GM19324 (cell line): Measurements from ENCODE around the gene RSPO1.

Experiments used
- ATAC-seq: cut with Tn5 transposase; IDR thresholded peaks from one replicate; pipeline ENCODE4 v1.9.1; 2021; ENCODE audit warnings: mild to moderate bottlenecking, moderate library complexity; ENCODE audit not compliant: unreplicated experiment, low FRiP score

Gene RSPO1

DNA sequence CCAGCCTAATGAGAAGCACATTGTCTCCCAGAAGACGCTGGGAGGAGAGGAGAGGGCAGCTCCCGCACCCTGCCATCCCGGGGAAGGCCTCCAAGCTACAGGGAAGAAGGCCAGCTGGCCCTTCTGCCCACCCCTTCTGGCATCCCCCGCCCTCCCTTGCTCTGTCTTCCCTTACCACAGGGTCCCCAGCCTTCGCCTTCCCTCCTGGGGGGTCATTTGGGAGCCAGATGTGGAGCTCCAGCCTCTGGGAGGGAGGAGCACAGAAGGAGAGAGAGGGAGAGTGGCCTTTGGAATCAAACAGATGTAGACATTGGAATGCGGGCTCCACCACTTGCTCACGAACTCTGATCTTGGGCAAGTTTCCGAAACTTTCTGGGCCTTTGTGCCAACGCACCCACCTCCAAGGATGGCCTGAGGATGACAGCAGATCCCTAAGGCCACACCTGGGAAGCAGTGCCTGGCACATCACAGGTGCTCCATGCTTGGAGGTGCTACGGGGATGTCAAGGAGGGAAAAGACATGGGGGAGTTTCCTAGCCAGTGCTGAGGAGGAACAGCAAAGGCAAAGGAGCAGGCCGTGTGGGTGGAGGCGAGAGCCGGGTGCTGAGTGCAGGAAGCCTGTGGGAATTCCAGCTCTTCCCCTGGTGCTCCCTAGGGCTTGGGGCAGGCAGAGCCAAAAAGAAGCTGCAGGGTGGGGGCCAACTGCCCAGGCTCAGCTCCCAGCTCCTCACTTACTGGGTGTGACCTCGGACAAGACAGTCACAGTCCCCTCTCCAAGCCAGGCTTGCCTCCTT, 23.1 kb upstream of the RSPO1 start:
- ATAC-seq: no peak

DNA sequence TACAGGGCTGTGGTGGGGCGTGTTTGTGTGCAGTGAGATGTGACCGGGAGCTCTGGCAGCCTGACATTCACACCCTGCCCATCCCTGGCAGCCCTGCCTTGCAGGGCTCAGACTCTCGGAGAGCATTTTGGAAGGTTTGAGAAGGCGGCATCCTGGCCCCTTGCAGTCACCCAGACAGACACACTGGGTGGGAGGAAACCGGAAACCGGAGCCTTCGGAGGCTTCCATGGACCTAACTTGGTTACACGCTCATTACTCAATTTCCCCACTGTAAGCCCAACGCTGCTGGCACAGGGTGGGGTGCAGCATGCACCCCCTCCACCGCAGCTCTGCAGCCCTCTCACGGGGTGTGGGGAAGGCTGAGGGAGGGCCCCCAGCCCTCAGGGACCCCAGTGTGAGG, 22.2 kb upstream of the RSPO1 start:
- no peak for ATAC-seq

DNA sequence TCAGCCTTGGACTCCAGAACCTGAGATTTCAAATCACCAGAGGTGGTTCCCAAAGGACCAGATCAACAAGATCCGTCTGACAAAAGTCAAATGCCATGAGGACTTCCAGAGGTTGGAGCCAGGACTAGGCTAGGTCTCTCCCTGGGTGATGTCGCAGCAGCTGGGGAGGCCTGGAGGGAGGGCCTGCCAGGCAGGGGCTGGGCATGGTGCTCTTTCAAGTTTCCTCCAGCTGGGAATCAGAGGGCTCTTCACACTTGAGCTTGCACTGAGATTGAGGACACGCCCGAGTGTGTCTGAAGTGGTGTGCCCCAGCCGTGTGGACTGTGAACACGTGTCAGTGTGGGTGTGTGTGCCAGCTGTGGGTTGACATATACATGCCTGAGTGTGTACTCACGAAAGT, 21.3 kb upstream of the RSPO1 start:
- ATAC-seq: no peak

DNA sequence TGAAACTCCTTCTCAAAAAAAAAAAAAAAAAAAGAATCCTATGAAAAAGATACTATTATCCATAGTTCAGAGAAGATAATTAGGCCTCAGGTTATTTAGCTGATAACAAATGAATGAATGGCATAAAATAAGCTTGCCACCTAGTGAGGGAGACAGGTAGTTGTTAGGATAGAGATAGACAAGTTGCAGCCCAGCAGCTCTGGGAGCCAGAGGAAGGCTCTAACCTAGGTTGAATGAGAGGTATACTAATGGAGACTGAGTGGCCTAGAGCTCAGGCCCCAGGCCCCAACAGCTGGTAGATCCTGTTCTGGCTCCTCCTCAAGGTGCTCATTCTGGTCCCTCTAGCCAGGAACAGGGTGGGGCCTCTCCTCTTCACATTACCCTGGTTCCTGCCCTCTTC, 20.6 kb upstream of the RSPO1 start:
- ATAC-seq: no peak

DNA sequence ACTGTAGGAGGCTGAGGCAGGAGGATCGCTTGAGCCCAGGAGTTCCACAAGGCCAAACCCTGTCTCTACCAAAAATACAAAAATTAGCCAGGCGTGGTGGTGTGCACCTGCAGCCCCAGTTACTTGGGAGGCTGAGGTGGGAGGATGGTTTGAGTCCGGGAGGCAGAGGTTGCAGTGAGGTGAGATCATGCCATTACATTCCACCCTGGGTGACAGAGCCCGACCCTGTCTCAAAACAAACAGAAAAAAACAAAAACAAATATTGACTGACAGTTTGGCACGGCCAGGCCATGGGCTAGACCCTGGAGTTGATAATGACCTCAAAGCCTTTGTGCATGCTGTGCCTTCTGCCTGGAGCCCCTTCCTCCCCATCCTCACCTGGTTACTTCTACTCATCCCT, 19.2 kb upstream of the RSPO1 start:
- ATAC-seq: no peak

DNA sequence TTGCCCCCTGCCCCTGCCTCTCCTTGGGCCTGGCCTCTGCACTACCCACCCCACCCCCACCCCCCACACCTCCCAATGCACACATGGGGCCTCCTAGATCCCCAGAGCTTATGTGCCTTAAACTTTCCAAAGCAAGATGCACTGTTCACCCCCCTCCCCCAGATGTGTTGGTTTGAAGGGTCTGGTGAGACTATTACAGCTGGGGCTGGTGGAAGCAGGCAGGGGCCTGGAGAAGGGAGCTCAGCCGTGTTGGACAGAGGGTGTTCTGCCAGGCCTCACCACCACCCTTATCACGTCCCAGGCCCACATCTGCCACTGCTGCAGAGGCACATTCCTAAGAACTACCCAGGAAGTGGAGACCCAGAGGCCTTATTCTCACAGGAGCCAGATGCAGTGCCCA, 18.3 kb upstream of the RSPO1 start:
- no peak for ATAC-seq

DNA sequence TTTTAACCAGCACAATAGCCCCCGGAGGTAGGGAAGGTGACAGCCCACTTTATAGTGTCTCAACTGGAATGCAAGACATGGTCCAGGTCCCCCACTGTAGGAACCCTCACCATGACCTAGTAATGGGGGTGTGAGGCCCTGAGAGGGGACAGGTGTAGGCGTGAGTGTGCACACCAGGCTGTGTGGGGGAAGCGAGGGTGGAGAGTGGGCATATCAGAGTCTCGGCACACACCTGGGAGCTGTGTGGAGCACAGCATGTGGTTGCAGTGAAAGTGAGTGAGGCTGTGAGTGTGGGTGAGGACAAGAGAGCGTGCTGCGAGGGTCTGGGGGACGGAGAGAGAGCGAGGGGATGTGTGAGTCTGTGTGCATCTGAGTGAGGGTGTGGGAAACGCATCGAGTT, 17.1 kb upstream of the RSPO1 start:
- ATAC-seq: no peak

DNA sequence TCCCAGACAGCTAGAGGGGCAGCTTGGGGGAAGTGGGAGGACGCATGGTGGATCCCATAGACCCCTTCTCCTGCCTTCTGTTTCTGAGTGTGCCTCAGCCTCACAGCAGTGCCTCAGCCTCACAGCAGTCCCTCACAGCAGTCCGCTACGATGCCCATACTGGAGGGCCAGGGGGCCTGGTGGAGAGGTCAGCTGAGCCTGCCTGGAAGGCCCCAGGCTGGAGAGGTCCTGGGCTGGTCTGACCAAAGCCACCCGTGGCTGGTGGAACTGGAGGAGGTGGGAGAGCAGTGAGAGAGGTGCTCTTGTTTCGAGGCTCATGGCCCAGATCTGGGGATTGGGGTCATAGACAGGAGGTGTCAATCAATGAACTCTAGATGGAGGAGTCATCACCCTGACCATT, 16.0 kb upstream of the RSPO1 start:
- no peak for ATAC-seq

DNA sequence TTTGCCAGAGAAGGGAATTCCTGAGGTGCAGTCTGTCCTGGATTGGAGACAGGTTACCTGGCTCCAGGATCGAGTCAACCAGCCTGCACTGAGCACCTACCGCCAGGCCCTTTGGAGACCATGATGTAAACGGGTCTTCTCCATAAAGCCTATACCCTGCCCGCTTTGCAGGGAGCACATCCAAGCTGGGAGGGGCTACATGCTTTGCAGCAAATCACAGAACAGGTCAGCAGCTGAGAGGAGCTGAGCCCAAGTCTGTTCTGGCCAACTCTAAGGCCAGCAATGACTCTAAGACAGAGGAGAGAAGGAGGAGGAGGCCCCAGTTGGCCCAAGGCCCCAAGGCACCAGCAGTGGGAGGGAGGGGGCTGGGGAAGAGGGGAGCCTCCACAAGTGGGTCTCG, 15.5 kb upstream of the RSPO1 start:
- no peak for ATAC-seq

DNA sequence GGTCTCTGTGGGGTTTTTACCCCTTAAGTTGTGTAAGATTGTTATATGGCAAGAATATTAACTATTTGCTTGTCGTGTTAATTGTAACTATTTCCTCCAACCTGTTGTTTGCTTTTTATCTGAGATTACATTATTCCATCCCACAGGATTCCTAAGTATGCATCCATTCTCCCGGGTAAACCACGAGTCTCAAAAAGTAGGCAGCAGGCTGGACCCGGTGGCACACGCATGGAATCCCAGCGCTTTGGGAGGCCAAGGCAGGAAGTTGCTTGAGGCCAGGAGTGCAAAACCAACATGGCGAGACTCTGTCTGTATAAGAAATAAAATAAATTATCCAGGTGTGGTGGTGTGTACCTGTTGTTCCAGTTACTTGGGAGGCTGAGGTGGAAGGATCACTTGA, 12.6 kb upstream of the RSPO1 start:
- ATAC-seq: no peak

DNA sequence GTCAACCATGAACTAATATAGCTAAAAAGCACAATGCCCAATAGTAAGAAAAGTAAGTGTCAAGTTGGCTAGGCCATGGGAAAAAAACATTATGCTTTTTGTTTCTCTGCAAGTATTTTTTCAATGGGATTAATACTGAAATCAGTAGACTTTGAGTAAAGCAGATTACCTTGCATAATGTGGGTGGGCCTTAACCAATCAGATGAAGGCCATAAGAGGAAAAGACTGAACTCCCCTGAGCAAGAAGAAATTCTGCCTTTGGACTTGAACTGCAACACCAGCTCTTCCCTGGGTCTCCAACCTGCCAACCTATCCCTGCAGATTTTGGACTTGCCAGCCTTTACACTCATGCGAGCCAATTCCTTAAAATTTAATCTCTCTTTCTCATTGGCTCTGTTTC, 6.4 kb upstream of the RSPO1 start:
- no peak for ATAC-seq

DNA sequence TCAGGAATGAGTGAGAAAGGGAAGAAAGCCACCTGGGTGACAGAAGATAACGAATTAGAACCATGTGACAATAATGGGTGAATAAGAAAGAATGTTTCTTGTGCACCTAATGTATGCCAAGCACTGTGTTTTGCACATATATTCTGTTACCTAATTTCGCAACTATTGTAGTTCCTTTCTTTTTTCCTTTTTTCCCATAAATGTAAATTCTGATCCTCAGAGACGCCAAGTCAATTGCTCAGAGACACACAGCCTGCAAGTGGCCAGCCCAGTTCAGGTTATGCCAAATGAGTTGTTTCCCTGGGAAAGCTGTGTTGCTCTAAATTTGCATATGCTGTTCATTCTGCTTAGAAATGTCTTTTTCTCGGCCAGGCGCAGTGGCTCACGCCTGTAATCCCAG, 1.7 kb upstream of the RSPO1 start:
- ATAC-seq: no peak

DNA sequence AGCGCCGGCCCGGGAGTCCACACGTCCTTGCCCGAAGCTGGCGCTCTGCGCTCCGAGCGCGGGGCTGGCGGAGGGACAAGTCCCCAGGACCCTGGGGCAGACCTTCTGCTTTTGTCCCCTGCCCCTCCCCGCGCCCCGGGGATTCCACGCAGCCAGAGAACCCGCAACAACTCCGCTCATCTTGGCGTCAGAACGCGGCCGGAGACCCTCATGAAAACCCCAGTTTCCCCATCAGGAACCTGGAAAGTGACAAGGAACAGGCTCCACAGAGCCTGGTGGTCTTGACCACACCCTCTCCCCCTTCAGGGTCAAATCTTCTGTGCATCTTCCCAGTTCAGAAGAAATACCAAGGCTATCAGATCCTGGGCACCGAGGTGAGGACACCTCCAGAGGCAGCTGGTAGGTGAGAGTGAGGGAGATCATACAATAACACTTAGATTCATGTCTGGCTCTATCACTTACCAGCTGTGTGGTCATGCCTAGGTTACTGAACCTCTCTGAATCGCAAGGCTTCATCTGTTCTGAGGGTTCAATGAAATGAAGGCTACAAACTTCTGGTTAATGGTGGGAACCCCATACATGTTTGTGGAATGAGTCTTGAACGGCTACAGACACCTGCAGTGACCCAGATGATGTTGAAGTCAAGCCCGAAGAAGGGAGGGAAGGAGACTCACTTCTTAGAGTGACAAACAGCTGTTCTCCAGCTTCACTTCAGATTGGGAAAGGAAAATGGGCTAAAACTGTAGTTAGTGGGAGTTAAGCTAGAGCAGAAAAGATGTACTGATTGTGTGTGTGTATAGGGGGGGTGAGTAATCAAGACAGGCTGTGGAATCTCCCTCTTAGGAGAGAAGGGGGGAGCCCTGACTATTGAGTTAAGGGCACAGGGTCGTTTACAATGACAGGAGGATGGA, 555 bp upstream of the RSPO1 start:
- no peak for ATAC-seq

DNA sequence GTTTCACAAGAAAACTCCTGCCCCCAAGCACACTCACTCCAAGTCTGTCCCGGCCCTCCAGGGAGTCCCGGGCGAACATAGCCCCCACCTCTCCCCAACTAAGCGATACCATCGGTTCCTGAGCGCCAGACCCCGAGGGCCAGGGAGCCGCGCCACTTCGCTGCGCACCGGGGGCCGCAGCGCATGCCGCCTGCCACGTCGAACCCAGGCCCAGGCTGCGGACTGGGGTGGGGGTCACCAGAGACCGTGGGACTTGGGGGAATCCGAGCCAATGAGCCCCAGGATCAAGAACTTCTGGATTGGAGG, 801 bp downstream of the RSPO1 start:
- ATAC-seq: no peak

DNA sequence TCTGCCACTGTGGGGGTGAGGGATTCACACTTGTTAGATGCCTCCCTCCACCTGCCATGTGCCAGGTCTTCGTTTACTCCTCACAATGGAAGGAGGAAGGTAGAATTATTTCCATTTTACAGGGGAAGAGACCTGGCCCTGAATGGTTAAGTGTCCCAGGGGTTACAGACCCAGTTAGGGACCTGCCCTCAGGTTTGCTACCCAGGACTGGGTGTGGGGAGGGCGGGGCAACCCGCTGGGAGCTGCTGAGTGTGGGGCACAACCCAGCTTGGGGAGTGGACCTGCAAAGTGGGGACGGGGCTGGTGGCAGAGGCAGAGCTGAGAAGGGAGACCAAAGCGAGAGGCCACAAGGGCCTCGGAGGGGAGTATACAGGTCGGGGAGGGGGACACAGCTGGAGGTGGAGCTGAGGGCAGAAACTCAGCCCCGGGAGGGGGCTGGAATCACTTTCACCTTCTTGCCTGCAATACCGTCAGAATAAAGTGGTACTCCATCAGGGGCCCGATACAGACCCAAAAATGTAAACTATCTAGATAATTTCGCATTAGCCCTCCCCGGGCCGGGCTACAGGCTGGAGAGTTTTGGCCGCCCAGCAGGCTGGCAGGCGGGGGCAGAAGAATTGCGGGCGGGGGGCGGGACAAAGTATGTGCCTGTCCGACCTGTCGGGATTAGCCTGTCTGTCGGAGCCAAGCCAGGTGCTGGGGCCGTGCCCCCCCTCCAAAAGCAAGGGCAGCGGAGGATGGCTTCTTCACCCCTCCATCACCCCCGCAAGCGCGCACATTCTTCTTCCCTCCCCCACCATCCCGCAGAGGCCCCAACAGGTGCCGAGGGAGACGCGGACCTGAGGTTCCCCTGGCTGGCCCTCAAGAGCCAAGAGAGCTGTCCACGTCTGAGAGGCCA, 1.4 kb downstream of the RSPO1 start:
- no peak for ATAC-seq

DNA sequence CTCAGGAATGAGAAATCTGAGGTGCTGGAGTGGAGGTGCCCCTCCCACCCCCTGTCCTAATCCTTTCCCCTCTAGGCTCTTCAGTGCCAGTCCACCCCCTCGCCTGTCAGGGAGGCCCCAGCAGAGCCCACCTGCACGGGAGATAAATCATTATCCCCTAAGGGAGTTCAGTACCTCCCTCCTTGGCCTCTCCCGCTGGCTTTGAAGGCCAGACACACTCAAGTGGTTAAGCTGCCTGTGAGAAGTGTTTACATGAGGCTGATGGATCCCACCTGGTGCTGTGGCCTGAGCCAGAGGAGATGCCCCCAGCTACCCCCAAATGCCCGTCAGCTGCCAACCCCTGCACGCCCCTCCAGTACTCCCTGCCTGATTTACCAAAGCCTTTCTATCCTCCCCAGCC, 3.7 kb downstream of the RSPO1 start:
- no peak for ATAC-seq

DNA sequence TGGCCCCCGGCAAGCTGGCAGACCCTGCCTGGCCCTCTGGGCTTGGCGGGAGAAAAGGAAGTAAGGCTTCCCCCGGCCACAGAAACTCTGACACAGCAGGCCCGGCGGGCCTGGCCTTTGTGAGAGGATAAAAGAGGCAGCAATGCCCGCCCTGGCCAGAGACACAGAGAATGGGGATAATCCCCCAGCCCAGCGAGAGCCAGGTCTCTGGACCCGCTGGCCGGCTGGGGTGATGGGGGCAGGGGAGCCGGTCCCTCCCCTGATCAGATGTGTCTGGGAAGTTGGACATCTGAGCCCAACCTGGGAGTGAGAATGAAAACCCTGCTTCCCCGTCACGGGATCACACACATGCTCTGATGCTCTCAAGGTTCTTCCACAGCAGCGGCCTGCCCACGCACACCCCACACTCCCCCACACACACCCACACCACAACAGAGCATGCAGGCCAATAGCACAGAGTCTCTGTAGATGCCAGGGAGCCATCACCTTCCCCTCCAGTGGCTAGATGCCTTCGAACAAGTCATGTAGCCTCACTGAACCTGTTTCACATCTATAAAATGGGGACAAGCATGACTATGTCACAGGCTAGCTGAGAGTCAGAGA, 4.2 kb downstream of the RSPO1 start:
- no peak for ATAC-seq

DNA sequence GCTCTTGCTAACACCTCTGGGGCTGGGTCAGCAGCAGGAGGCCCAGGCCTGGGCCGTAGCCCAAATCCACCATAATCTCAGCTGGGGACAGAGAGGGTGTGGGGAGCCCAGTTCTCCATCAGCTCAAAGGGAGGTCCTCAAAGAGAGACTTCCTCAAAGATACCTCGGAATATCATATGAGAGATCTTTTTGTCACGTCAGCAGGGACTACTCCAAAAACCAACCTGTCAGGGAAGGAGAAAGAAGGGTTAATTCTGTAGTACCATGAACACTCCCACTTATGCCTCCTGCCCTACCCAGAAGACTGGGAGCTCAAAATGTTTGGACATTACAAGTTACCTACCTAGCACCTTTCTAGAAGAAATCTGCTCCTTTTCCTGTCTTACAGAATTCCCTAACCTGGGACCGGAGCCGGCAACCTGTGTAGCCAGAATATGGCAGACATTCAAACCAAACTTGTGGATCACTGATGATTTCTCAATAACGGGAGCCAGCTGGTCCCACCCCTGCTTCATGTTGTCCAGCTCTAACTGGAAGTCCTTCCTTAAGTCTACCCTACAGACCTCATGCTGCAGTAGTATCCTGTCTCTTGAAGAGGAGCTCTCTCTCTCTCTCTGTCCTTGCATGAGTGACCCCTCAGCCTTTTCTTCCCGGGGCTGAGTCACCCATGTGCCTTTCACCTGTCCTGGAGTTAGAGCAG, 4.8 kb downstream of the RSPO1 start:
- no peak for ATAC-seq

DNA sequence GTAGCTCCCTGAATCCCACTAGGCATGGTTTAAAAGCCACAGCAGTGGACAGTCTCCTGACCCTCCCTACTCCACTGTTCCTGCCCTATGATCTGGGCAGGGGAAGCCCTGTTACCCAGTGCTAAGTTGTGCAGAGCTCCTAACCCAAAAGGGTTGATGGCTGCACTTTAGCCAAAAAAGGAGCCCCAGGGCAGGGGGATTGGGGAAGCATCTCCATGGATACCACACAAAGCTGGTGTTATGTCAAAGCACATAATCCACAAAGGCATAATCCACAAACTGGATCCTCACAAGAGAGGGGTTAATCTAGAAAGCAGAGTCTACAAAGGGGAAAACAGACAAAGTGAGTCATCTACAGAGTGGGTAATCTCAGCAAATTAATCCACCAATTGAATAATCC, 5.7 kb downstream of the RSPO1 start:
- ATAC-seq: no peak

DNA sequence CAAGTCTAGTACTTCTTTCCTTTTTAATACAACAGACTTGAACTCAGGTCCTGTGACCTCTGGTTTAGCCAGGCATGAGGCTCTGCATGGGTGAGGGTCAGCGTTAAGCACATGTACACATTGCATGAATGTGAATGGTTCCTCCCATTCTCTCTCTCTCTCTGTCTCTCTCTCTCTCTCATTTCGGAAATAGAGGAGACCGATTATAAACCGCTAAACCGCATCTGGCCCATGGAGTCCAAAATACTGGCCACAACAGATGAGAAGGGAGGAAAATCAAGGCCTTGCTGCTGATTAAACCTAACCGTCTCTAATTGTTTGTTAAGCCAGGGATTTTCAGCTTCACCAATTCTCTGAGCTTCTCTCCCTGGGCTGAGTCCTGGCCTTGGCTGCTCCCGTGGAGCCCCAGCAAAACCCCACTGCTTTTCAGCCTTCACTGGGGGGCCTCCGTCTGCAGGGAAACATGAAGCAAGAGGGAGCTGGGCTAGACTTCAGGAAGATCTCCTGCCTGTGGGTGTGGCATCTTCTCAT, 6.6 kb downstream of the RSPO1 start:
- ATAC-seq: no peak
